GM18951 (cell line): ENCODE measurements around the gene STRBP.
"Not testable (repeated sequence)": the region's sequence is repeated elsewhere in the genome, so short reads cannot be mapped to it uniquely, and the experiment has no call there.

Experiments used
- POLR2A ChIP-seq: IDR thresholded peaks from 4 replicates; pipeline ENCODE4 v1.6.1; 2011; ENCODE audit warnings: mild to moderate bottlenecking; ENCODE audit not compliant: insufficient read length, insufficient read depth; ENCODE audit errors: extremely low read depth
- in situ Hi-C: fragments of 300-500 bp; cut with MboI; formaldehyde crosslinking; loops from one replicate; pipeline ENCODE4 v1.12.0; 2022; ENCODE audit warnings: low sequenced_read_pairs, mixed read lengths, inconsistent platforms; ENCODE audit not compliant: unreplicated experiment

The STRBP gene

DNA sequence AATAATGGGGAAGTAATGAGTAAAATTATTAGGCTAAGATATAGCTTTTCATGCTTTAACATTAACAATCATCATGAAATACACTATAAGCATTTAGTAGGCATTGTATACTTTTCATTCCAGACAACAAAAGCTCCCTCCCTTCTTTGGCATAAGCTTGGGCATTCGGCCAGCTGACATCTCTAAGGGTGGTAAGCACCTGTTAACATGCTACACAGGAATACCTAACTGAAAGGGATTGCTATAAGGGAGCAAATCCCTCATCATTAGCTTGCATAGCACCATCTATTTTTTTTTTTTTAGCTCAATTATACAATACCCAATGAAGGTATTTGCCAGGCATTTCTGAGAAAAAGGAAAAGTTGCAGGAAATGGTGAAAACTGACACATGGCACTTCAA, 16.6 kb downstream of the STRBP start:
- no peak for TF ChIP-seq POLR2A
- in situ Hi-C loops = no loop called here

DNA sequence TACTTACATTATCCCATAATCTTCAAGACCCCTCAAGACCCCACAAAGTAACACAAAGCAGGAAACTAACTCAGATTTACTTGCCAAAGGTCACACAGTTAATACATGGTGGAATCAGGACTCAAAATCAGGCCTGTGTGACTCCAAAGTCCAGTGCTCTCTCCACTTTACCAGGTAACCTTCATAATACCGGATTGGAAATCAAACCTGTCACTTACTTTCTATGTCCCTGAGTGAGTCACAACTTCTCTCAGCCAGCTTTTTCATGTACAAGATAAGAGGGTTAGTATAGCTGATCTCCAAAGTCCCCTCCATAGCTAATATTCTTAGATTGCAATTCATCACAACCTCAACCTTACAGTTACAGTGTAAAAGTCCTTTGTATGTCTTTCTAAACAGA, 17.1 kb downstream of the STRBP start:
- no peak for TF ChIP-seq POLR2A
- in situ Hi-C loops = no loop called here

DNA sequence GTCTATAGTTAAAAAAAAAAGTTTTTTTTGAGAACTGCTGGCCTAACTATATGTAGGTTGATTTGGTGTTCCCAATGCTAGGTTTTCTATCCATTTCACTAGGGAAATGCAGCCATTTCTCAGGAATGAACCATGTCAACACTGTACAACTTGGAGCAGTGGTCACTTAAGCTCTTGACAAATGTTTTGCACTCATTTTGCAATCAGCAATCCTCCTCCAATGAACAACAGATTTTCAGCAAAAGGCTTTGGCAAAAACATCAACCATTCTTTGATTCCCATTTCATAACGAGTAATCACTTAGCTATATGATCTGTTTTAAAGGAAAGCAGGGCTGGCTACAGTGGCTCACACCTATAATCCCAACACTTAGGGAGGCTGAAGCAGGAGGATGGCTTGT, 17.9 kb downstream of the STRBP start:
- in situ Hi-C loops = no loop called here
- no peak for TF ChIP-seq POLR2A

DNA sequence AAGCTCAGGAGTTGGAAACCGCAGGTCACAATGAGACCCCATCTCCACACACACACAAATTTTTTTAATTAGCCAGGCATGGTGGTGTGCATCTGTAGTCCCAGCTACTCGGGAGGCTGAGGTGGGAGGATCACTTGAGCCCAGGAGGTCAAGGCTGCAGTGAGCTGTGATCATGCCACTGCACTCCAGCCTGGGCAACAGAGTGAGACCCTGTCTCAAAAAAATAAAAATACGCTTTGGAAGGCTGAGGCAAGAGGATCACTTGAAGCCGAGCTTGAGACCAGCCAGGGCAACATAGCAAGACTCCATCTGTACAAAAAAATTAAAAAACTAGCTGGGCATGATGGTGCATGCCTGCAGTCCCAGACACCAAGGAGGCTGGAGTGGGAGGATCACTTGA, 19.2 kb downstream of the STRBP start:
- in situ Hi-C loops = not testable (repeated sequence)

DNA sequence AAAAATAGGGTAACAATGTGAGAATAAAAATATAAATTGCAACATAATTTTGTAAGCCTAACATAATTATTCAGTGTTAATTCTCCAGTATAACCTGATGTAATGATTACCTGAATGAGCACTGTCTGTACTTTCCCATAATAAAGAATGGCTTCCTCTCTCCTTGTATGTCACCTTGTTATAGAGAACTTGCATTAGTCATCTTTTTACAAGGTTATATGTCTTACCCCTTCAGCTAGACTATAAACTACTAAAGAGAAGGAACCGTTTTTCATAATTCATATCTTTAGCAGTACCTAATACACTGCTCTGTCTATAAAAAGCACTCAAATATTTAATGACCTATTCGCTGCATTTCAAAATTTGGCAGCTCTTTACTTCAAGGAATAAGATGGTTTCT, 19.8 kb downstream of the STRBP start:
- no peak for TF ChIP-seq POLR2A
- in situ Hi-C loops = no loop called here

DNA sequence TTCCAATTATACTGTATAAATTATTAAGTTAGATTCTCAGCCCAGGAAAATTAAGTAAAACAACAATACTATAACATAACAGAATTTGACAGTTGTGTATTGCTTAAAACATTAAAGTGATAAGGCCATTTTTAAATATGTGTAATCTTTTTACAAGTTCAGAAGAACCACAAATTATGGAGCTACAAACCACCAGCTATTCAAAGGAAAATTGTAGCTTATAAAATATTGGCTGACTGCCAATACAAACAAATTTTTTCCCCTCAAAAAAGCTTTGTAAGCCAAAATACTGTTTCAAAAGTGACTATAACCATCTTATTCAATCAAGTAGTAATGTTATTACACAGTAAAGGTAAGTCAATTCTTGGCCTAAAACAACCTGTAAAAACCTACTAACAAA, 21.9 kb downstream of the STRBP start:
- in situ Hi-C loops = no loop called here
- no peak for TF ChIP-seq POLR2A

DNA sequence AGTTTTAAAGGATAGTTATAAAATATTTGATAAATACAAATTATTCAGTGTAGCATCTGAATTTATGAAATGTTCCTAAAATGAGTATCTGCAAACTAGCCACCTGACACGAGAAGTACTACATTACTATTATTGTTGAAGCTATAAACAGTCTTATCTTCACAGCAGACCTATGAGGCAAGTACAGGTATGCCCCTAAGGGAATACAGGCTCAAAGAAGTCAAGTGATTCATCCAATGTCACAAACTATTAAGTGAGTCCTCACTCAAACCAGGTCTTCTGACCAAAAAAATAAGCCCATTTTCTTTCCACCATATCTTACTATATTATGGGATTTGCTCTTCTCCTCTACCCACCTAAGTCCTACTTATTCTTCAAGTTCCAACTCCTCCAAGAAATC, 28.7 kb downstream of the STRBP start:
- no peak for TF ChIP-seq POLR2A
- in situ Hi-C loops = no loop called here

DNA sequence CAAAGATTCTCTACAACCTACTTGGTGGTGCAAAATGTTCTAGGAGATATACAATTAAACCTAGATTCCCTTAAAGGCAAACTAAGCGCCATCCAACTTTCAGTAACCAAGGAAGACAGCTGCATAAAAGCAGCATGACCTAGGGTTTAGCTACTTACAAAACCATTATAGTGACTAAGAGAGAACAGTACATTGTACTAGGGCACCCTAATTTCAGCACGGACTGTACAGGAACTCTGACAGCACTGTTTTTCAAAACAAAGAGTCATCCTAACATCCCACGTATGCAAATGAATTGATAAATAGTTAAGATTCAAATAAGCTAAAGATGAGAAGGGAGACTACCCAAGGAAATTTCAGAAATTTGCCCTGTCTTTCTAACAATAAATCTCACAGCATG, 30.0 kb downstream of the STRBP start:
- no peak for TF ChIP-seq POLR2A
- in situ Hi-C loops = no loop called here

DNA sequence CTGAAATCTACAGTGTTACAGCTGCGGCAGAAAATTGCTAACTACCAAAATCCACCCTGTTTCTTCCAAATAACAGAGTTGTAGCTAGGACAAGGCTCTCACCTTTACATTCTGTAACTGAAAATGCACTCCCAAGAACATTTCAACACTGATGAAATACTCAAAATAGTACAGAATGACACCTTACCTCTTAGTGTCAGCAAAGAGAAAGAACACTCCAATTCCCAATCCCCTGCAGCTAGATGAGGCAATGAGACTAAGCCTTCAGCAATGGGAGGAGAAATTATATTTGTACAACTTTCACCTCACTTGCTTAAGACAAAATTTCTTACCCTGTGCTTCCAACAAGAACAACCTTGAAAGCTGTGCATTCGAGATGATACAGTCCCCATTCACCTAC, 31.2 kb downstream of the STRBP start:
- in situ Hi-C loops = no loop called here
- no peak for TF ChIP-seq POLR2A

DNA sequence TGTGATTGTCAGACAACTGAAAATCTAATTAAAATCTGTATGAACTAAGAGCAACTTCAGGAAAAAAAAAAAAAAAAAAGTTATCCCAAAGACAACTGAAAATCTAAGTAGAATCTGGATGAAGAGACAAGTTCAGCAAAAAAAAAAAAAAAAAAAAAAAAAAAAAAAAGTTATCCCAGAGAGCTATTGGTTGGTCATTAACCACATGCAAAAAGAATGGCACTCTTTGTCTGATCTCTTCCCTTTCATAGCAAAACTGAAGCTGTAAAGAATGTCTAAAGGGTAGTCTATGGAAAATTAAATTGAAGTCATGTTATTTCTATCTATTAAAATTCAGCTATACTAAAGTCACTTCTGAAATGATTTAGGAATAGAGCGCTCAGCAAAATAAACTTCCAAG, 32.9 kb downstream of the STRBP start:
- in situ Hi-C loops = no loop called here
- TF ChIP-seq POLR2A = no peak

DNA sequence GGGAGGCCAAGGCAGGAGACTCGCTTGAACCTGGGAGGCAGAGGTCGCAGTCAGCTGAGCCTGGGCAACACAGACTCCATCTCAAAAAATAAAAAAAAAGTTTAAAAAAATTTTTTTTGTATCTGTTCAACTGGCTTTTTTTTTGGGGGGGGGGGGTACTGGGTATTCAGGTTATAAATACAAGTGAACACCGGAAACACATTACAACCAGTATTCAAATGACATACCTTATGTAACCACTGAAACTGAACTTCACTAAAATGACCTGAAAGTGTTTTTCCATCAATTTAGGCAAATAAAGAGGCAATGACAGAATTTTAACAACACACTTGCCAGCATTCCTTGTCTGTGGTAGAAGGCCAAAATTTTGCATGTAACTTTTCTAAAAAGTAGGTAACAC, 33.5 kb downstream of the STRBP start:
- no peak for TF ChIP-seq POLR2A
- in situ Hi-C loops = no loop called here

DNA sequence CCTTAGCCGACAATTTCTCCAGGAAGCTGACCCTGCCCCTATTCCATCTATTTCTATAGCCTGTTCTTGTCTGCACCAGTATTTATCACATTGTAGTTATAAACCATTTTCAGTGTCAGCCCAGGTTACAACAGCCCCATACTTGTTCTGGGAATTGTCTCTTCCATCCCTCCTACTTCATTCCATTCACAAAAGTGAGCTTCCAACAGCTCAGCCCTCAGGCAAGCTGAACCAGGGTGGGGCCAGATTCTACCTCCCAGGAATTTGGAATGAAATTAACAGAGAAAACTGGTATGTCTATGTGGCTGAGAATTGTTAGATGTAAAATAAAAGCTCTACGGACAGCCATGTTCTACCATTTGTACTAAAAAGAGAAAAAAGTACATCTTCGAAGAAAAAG, 36.1 kb downstream of the STRBP start:
- in situ Hi-C loops = no loop called here
- TF ChIP-seq POLR2A = no peak

DNA sequence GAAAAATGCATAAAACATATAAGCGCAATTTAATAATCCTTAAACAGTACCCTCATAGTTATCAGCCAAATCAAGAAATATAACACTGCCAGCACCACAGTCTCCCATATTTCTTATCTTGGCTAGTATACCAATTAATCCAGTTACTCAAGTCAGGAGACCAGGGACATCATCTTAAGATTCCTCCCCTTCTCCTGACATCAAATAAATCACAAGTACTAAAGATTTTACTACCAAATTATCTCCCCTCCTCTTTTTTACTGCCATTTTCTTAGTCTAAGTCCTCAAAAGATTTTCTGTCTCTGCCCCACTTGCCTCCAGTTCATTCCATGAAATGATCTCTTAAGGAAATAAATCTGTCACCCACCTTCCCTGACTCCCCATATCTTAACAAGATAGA, 37.0 kb downstream of the STRBP start:
- TF ChIP-seq POLR2A = no peak
- in situ Hi-C loops = no loop called here

DNA sequence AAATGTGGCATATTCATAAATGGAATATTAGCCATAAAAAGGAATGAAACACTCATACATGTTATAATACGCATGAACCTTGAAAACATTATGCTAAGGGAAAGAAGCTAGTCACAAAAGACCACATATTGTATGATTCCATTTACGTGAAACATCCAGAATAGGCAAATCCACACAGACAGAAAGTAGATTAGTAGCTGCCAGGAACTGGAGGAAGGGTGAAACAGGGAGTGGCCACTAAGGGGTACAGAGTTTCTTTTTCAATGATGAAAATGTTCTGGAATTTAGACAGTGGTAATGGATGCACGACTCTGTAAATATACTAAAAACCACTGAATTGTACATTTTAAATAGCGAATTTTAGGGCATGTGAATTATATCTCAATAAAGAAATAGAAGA, 39.4 kb downstream of the STRBP start:
- in situ Hi-C loops = no loop called here
- TF ChIP-seq POLR2A = no peak

DNA sequence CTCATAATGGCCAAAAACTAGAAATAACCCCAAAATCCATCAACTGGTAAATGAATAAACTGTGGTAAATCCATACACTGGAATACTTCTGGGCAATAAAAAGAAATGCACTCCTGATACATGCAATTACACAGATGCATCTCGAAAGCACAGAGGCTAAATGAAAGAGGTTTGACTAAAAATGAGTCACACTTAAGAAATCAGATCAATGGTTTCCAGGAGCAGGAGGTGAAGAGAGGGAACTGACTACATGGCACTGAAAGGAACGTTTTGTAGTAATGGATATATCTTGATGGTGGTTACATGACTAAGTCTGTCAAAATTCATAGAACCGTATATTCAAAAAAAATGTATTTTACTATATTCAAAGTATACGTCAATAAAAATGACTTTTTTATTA, 42.4 kb downstream of the STRBP start:
- no peak for TF ChIP-seq POLR2A
- in situ Hi-C loops = no loop called here
